Ascending aorta (tissue), 2 donors: ENCODE measurements around the gene KCNQ1OT1. TPM values are rescaled to one million over a fixed set of nuclear protein-coding genes. Genes with fewer than 3 reads are reported as not detected.

Source experiments
- DNase-seq, 2 donors: peaks; one replicate each; pipeline ENCODE4 v3.0.0-alpha.2; 2019; ENCODE audit warnings: low spot score in 2 of 2
- H3K27ac ChIP-seq, 2 donors: fragments of 200-600 bp; sonication (generic); one replicate each; pipeline ENCODE4 v1.5.1; 2016 to 2017; ENCODE audit warnings: mild to moderate bottlenecking in 1 of 2
- H3K27me3 ChIP-seq: fragments of 200-600 bp; sonication (generic); one replicate; pipeline ENCODE4 v1.5.1; 2017
- H3K36me3 ChIP-seq, 2 donors: fragments of 200-600 bp; sonication (generic); one replicate each; pipeline ENCODE4 v1.5.1; 2016
- H3K4me1 ChIP-seq, 2 donors: fragments of 200-600 bp; sonication (generic); one replicate each; pipeline ENCODE4 v1.5.1; 2016 to 2017; ENCODE audit warnings: mild to moderate bottlenecking in 1 of 2
- H3K4me3 ChIP-seq, 2 donors: fragments of 200-600 bp; sonication (generic); one replicate each; pipeline ENCODE4 v1.5.1; 2016 to 2017; ENCODE audit warnings: mild to moderate bottlenecking in 1 of 2
- H3K9me3 ChIP-seq, 2 donors: fragments of 200-600 bp; sonication (generic); one replicate each; pipeline ENCODE4 v1.5.1; 2016
- CTCF ChIP-seq, 3 experiments: fragments of 200-600 bp in 2 of 3; fragments of 450-650 bp in 1 of 3; sonication (generic) in 2 of 3; IDR thresholded peaks; one replicate each; pipeline ENCODE4 v1.5.1; 2016 to 2019; ENCODE audit warnings: antibody characterized with exemption in 3 of 3, mild to moderate bottlenecking in 1 of 3, moderate library complexity in 1 of 3
- intact Hi-C: fragments of 100-400 bp; cut with DNase I; formaldehyde crosslinking; loops from one replicate; pipeline ENCODE4 v1.15.1; 2023
- total RNA-seq: library from RNA; depleted of rRNA; stranded (reverse); fragments of >200 nt; gene quantifications from one replicate; pipeline ENCODE4 v1.1.0, GENCODE V29; 2016

The KCNQ1OT1 gene
- total RNA-seq, 1 donor from 2014 or later = 1.5 TPM

GRCh38 chr11:2663915-2664314, 35.9 kb downstream of the KCNQ1OT1 start:
- H3K27ac ChIP-seq = no peak overlapping the region
- H3K4me1 ChIP-seq = no peaks in the 10 kb centered on the region
- DNase-seq = peak in 1 of 2 donors; percentile 30
- intact Hi-C loops = no loop called here
- no peaks in the 10 kb centered on the region for H3K27me3 ChIP-seq
- H3K9me3 ChIP-seq = peaks cover 0 to 26% of the 10 kb centered on the region in 2 donors
- H3K36me3 ChIP-seq = no peaks in the 10 kb centered on the region
- TF ChIP-seq CTCF (IDR thresholded peaks at IDR 0.05) = no peak
- H3K4me3 ChIP-seq = no peak overlapping the region

- peaks cover 0 to 26% of the 10 kb centered on the region in 2 donors for H3K9me3 ChIP-seq
- no peak for DNase-seq
- H3K36me3 ChIP-seq = no peaks in the 10 kb centered on the region
- no peak for TF ChIP-seq CTCF (IDR thresholded peaks at IDR 0.05)
- no peaks in the 10 kb centered on the region for H3K27me3 ChIP-seq
- no peak overlapping the region for H3K27ac ChIP-seq
- no peaks in the 10 kb centered on the region for H3K4me1 ChIP-seq
- no peak overlapping the region for H3K4me3 ChIP-seq
- intact Hi-C loops = no loop called here
These were observed 36.3 kb downstream of the KCNQ1OT1 start for GRCh38 chr11:2663506-2663905.

GRCh38 chr11:2662430-2663299, 37.1 kb downstream of the KCNQ1OT1 start:
- no peaks in the 10 kb centered on the region for H3K27me3 ChIP-seq

GRCh38 chr11:2662024-2662312, 37.8 kb downstream of the KCNQ1OT1 start:
- H3K9me3 ChIP-seq = peaks cover 0 to 26% of the 10 kb centered on the region in 2 donors
- no peaks in the 10 kb centered on the region for H3K4me1 ChIP-seq
- TF ChIP-seq CTCF (IDR thresholded peaks at IDR 0.05) = no peak
- no peaks in the 10 kb centered on the region for H3K36me3 ChIP-seq
- H3K27ac ChIP-seq = no peak overlapping the region
- DNase-seq = no peak
- H3K4me3 ChIP-seq = no peak overlapping the region
- intact Hi-C loops = no loop called here
- H3K27me3 ChIP-seq = no peaks in the 10 kb centered on the region

More at GRCh38 chr11:2662430-2663299, 37.1 kb downstream of the KCNQ1OT1 start:
- no peak overlapping the region for H3K4me3 ChIP-seq
- H3K4me1 ChIP-seq = no peaks in the 10 kb centered on the region
- TF ChIP-seq CTCF (IDR thresholded peaks at IDR 0.05) = no peak
- H3K27ac ChIP-seq = no peak overlapping the region
- DNase-seq = no peak
- intact Hi-C loops = no loop called here
- H3K36me3 ChIP-seq = no peaks in the 10 kb centered on the region
- peaks cover 0 to 26% of the 10 kb centered on the region in 2 donors for H3K9me3 ChIP-seq

DNA sequence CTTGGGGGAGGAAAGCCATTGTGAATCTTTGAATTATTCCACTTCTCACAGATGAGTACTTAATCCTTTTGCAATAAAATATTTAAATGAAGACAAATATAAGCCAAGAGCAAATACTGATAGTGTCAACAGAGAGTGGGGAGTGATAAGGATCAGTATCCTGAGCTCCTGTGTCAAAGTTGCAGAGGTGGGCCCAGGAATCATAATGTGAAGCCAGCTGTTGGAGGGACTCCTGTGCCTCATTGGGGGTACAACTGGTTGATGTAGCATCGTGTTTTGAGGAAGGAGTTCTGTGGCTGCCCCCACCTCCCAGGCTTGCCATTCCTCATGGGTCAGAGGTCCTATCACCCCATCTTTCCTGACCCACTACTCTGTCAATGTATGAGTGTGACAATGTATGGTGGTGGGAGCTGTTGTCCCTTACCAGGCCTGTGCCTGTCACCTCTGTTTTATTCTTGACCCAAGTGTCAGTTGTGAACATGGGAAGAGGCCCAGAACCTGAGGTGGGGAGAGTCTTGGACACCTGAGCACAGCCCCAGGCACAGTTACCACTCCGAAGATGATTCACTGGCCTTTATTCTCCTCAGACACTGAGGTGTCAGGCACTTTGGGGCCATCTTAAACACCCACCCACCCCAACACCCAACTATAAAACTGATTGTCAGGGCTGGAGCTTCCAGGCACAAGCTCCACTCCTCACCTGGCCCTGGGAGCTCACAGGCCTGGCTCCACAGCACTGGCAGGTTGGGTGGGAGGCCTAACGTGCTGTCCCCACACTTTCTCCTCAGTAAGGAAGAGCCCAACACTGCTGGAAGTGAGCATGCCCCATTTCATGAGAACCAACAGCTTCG, 38.4 kb downstream of the KCNQ1OT1 start:
- intact Hi-C loops = no loop called here

More for the DNA sequence above, 38.4 kb downstream of the KCNQ1OT1 start:
- Histone ChIP-seq H3K4me1 (no peaks in the 10 kb centered on the region), H3K4me3 (no peak overlapping the region), H3K9me3 (peaks cover 0 to 26% of the 10 kb centered on the region in 2 donors), H3K27ac (no peak overlapping the region), H3K27me3 (no peaks in the 10 kb centered on the region), H3K36me3 (no peaks in the 10 kb centered on the region)
- TF ChIP-seq CTCF (IDR thresholded peaks at IDR 0.05) = no peak
- DNase-seq = no peak
